ENCODE measurements around the gene GRIN3B. TPM values are rescaled to one million over a fixed set of nuclear protein-coding genes. Genes with fewer than 3 reads are reported as not detected.

GRIN3B gene
- total RNA-seq, 4 donors from 2014 or later = not detected

DNA sequence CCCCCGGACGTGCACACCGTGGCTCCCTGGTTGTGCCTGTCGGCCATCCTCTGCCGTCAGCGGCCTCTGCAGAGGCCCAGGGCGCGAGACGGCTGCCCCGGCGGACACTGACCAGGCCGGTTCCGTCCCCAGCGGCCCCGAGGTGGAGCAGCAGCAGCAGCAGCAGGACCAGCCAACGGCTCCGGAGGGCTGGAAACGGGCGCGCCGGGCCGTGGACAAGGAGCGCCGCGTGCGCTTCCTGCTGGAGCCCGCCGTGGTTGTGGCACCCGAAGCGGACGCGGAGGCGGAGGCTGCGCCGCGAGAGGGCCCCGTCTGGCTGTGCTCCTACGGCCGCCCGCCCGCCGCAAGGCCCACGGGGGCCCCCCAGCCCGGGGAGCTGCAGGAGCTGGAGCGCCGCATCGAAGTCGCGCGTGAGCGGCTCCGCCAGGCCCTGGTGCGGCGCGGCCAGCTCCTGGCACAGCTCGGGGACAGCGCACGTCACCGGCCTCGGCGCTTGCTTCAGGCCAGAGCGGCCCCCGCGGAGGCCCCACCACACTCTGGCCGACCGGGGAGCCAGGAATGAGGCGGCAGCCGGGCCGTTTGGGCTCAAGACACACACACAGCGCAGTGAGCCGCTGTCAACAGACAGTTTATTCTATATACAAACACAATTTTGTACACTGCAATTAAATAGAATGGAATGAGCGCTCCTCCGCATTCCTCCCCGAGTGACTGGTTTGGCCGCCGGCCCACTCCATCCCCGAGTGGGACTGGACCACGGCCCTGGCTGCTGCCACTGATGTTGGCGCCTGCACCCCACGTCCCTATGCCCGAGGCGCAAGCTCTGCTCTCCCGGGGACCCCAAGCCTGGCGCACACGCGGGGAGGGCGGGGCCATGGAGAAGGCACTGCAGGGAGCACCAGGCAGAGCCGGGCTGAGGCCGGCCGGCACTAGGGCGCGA is 9.1 kb downstream of the GRIN3B start:
- intact Hi-C loops (cut with DNase I; ENCODE audit: low total_unique reads) = no loop called here
- no peak overlapping the region for H3K4me3 ChIP-seq (ENCODE audit: low read depth, poor library complexity, severe bottlenecking)
- TF ChIP-seq CTCF (IDR thresholded peaks at IDR 0.05) (no peak), POLR2A (IDR thresholded peaks at IDR 0.05) (no peak)
- 83 to 89% methylated on average over 82 to 88 of the region's 92 CpGs for WGBS, 2 donors
- DNase-seq (ENCODE audit: low spot score in 2 of 2) = no peak

DNA sequence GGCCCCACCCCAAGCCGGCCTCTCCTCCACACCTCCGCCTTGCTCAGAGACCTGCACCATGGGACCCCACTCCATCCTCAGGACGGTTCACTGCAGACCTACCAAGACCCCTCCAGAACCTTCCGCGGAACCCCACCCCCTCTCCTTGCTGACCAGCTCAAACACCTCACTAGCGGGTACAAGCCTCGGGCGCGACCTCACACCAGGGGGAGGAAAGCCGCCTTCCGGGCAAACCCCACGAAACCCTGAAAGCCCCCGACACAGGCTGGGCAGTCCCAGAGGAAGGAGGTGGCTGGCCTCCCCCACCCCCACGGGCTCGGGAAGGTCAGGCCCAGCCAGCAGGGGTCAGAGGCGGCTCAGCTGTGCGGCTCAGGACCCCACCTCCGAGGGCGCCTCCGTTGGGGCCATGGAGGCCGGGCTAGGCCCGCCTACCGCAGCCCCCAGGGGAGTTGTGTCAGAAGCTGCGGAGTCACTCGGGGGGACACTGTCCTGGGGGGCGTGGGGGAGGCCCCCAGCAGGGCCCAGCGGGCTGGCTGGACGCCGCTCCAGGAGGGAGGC is 9.8 kb downstream of the GRIN3B start:
- no peak for DNase-seq (ENCODE audit: low spot score in 2 of 2)
- intact Hi-C loops (cut with DNase I; ENCODE audit: low total_unique reads) = no loop called here
- H3K4me3 ChIP-seq (ENCODE audit: low read depth, poor library complexity, severe bottlenecking) = no peak overlapping the region
- WGBS, 2 donors = 90 to 92% methylated on average over 17 to 29 of the region's 29 CpGs
- TF ChIP-seq CTCF (IDR thresholded peaks at IDR 0.05) (no peak), POLR2A (IDR thresholded peaks at IDR 0.05) (no peak)

GRCh38 chr19:1010586-1011510 is 10.6 kb downstream of the GRIN3B start:
- no peak for DNase-seq (ENCODE audit: low spot score in 2 of 2)
- intact Hi-C loops (cut with DNase I; ENCODE audit: low total_unique reads) = no loop called here
- 90% methylated on average over 47 to 49 of the region's 56 CpGs for WGBS, 2 donors
- no peak overlapping the region for H3K4me3 ChIP-seq (ENCODE audit: low read depth, poor library complexity, severe bottlenecking)
- TF ChIP-seq POLR2A (IDR thresholded peaks at IDR 0.05) = no peak
- TF ChIP-seq CTCF (IDR thresholded peaks at IDR 0.05) = no peak

- no peak overlapping the region for H3K4me3 ChIP-seq (ENCODE audit: low read depth, poor library complexity, severe bottlenecking)
- no peak for DNase-seq (ENCODE audit: low spot score in 2 of 2)
- intact Hi-C loops (cut with DNase I; ENCODE audit: low total_unique reads) = no loop called here
Measured at GRCh38 chr19:1011831-1012333, 11.7 kb downstream of the GRIN3B start.

More at GRCh38 chr19:1011831-1012333, 11.7 kb downstream of the GRIN3B start:
- 89 to 92% methylated on average over 29 to 34 of the region's 36 CpGs for WGBS, 2 donors
- no peak for TF ChIP-seq CTCF (IDR thresholded peaks at IDR 0.05)
- TF ChIP-seq POLR2A (IDR thresholded peaks at IDR 0.05) = no peak

All from lower leg skin (tissue), 4 donors.